HUES64 (cell line): Measurements from ENCODE around the gene SEC61B.

Experiments used
- H3K27ac ChIP-seq: 2 replicates; pipeline ENCODE4 v1.7.0; 2013; ENCODE audit warnings: low read depth, low read length, inconsistent platforms
- H3K27me3 ChIP-seq: 2 replicates; pipeline ENCODE4 v1.6.1; 2013; ENCODE audit warnings: mild to moderate bottlenecking, low read length; ENCODE audit not compliant: insufficient read depth
- H3K36me3 ChIP-seq: 2 replicates; pipeline ENCODE4 v1.6.1; 2013; ENCODE audit warnings: mild to moderate bottlenecking, low read length; ENCODE audit not compliant: insufficient read depth
- H3K4me1 ChIP-seq: 2 replicates; pipeline ENCODE4 v1.6.1; 2013; ENCODE audit warnings: mild to moderate bottlenecking, low read length, moderate library complexity; ENCODE audit not compliant: insufficient read depth
- H3K4me3 ChIP-seq: 2 replicates; pipeline ENCODE4 v1.5.1; 2013; ENCODE audit warnings: mild to moderate bottlenecking, low read length, moderate library complexity
- H3K9ac ChIP-seq: 2 replicates; pipeline ENCODE4 v1.6.1; 2013; ENCODE audit warnings: mild to moderate bottlenecking, low read depth, low read length
- H3K9me3 ChIP-seq: 2 replicates; pipeline ENCODE4 v1.6.1; 2013; ENCODE audit warnings: low read depth, low read length; ENCODE audit not compliant: insufficient read depth
- WGBS: fragments of 150-250, 120-280 bp; methylation state at CpG from one replicate; pipeline ENCODE4 v1.1.7; 2013; ENCODE audit warnings: missing lambda C conversion rate; 5-methylcytosine and 5-hydroxymethylcytosine counted together

The SEC61B gene

GRCh38 chr9:99274495-99274894 is 52.4 kb downstream of the SEC61B start:
- H3K9ac ChIP-seq, result no peak overlapping the region
- 72% methylated on average over 2 of the region's 2 CpGs for WGBS
- H3K4me3 ChIP-seq, result no peak overlapping the region
- H3K27ac ChIP-seq, result no peak overlapping the region
- H3K27me3 ChIP-seq, result no peaks in the 10 kb centered on the region
- H3K9me3 ChIP-seq, result no peaks in the 10 kb centered on the region
- H3K36me3 ChIP-seq, result no peaks in the 10 kb centered on the region
- H3K4me1 ChIP-seq, result no peaks in the 10 kb centered on the region
